ENCODE results near the gene PIH1D1. TPM values are rescaled to one million over a fixed set of nuclear protein-coding genes. Genes with fewer than 3 reads are reported as not detected.

Gene PIH1D1
- total and polyA plus RNA-seq, 2 of the 8 experiments (the other 6 are each of a cell fraction or from before 2014, with no cell fraction given), result 146 to 195 TPM

GRCh38 chr19:49465371-49465770 is 13.8 kb upstream of the PIH1D1 start:
- POLR2A ChIA-PET (ENCODE audit: partially characterized antibody), result interaction anchor here (0.7 to 4.2 kb wide), 6 partner anchors 10 to 89 kb away, joined by 4 to 17 read pairs (median 8); partner anchors contain the start of genes ALDH16A1 and RPL13A
- H3K23me2 ChIP-seq (ENCODE audit: low read depth, low read length), result no peaks in the 10 kb centered on the region
- no peaks in the 10 kb centered on the region for H3K79me1 ChIP-seq (ENCODE audit: low read depth, low read length)
- no peak overlapping the region for H3K4me2 ChIP-seq (ENCODE audit: insufficient read depth in 1 of 2, low read depth in 2 of 2, low read length in 2 of 2)
- WGBS, 2 experiments (ENCODE audit: extremely low coverage in 1 of 2, insufficient coverage in 1 of 2, insufficient read length in 1 of 2, insufficient replicate concordance in 2 of 2, low coverage in 1 of 2, low lambda C conversion rate in 2 of 2, missing lambda C conversion rate in 1 of 2), result 85% methylated on average over 3 of the region's 3 CpGs; no CpG with 5 or more reads in 1 of the 2 experiments
- H3K4ac ChIP-seq (replicated peaks; ENCODE audit: insufficient read length, low read depth, low read length), result no peak overlapping the region
- H3K79me2 ChIP-seq (ENCODE audit: control insufficient read depth in 1 of 2, insufficient read depth in 2 of 2, low read length in 2 of 2), result no peaks in the 10 kb centered on the region
- no peak overlapping the region for H2AK5ac ChIP-seq (ENCODE audit: low read depth, low read length)
- no peak overlapping the region for H4K8ac ChIP-seq (ENCODE audit: extremely low read depth, insufficient read depth, low read length)
- no peaks in the 10 kb centered on the region; a peak in 1 of 4 replicates for H3K9me3 ChIP-seq (ENCODE audit: insufficient read depth in 2 of 2, low read depth in 1 of 2, low read length in 1 of 2)
- CTCF ChIA-PET (ENCODE audit: partially characterized antibody), result interaction anchor here (1.0 to 2.4 kb wide), 5 partner anchors 8 to 138 kb away, joined by 3 to 8 read pairs (median 4); partner anchors contain the start of gene FLT3LG
- no peak overlapping the region for H4K91ac ChIP-seq (replicated peaks; ENCODE audit: insufficient read length, low read length)
- peaks cover 2 to 8% (median 5%) of the 10 kb centered on the region in 4 experiments; a peak in 4 of 8 replicates for H3K36me3 ChIP-seq (ENCODE audit: control insufficient read depth in 2 of 4, insufficient read depth in 4 of 4, low read length in 3 of 4)
- DNase-seq (ENCODE audit: low read depth in 1 of 2, low spot score in 2 of 2), result no peak
- no peak overlapping the region for H3K27ac ChIP-seq (ENCODE audit: low read depth, low read length)
- peaks cover 0 to 8% (median 3%) of the 10 kb centered on the region in 4 experiments; a peak in 6 of 7 replicates for H3K4me1 ChIP-seq (replicated peaks in 1 of 4; ENCODE audit: control insufficient read depth in 3 of 4, insufficient read depth in 4 of 4, low read length in 3 of 4)
- FAIRE-seq, result no peak
- no peak overlapping the region for H2BK20ac ChIP-seq (ENCODE audit: low read length)
- H3K9ac ChIP-seq (replicated peaks in 1 of 4; ENCODE audit: extremely low read depth in 1 of 4, low read depth in 3 of 4, low read length in 3 of 4), result no peak overlapping the region
- no peak overlapping the region for H4K5ac ChIP-seq (ENCODE audit: insufficient read length, low read depth, low read length)
- H2BK12ac ChIP-seq (ENCODE audit: low read depth, low read length), result no peak overlapping the region
- H2BK15ac ChIP-seq (ENCODE audit: low read length), result no peak overlapping the region
- H3K18ac ChIP-seq (ENCODE audit: extremely low read depth, low read length), result no peak overlapping the region
- no peak overlapping the region for H3K14ac ChIP-seq (ENCODE audit: insufficient read length)
- H3K27me3 ChIP-seq (replicated peaks in 1 of 4; ENCODE audit: control insufficient read depth in 3 of 4, extremely low read depth in 1 of 4, insufficient read depth in 3 of 4, low read length in 3 of 4), result no peaks in the 10 kb centered on the region
- no peak overlapping the region for H2BK120ac ChIP-seq (replicated peaks; ENCODE audit: low read depth, low read length)
- no peak overlapping the region for H3K23ac ChIP-seq (ENCODE audit: insufficient read length)
- H2BK5ac ChIP-seq (ENCODE audit: low read depth, low read length), result no peak overlapping the region
- no peak overlapping the region for H3K4me3 ChIP-seq (ENCODE audit: extremely low read depth in 1 of 4, insufficient read depth in 2 of 4, low read depth in 3 of 4, low read length in 4 of 4)
- no peak overlapping the region for H3K56ac ChIP-seq (replicated peaks; ENCODE audit: insufficient read length, low read depth, low read length)
- no peaks in the 10 kb centered on the region for H4K20me1 ChIP-seq (replicated peaks in 1 of 2; ENCODE audit: control insufficient read depth in 1 of 2, insufficient read depth in 2 of 2, low read length in 2 of 2)
- no peak overlapping the region for H2AFZ ChIP-seq (ENCODE audit: low read length)
- TF ChIP-seq TAF7 (optimal IDR thresholded peaks at IDR 0.05; ENCODE audit: borderline replicate concordance, low read depth, low read length) (no peak), JUND (IDR thresholded peaks at IDR 0.05; ENCODE audit: low read length) (no peak), SUZ12 (IDR thresholded peaks at IDR 0.05; ENCODE audit: low read length) (no peak), ATF2 (IDR thresholded peaks at IDR 0.05; ENCODE audit: low read length) (no peak), GABPA (IDR thresholded peaks at IDR 0.05; ENCODE audit: borderline replicate concordance, insufficient read depth, low read length) (no peak), CREB1 (IDR thresholded peaks at IDR 0.05) (no peak), SIX5 (IDR thresholded peaks at IDR 0.05; ENCODE audit: low read depth, low read length) (no peak), RAD21 (IDR thresholded peaks at IDR 0.05 in 1 of 2, conservative IDR thresholded peaks at IDR 0.05 in 1 of 2; ENCODE audit: low read depth in 2 of 2, low read length in 2 of 2) (no peak), RNF2 (IDR thresholded peaks at IDR 0.05; ENCODE audit: borderline replicate concordance, low read depth, low read length, missing control alignments, poor library complexity, severe bottlenecking) (no peak), SP2 (IDR thresholded peaks at IDR 0.05; ENCODE audit: low read length) (no peak), TCF12 (IDR thresholded peaks at IDR 0.05; ENCODE audit: low read depth, low read length) (no peak), JUN (IDR thresholded peaks at IDR 0.05; ENCODE audit: low read depth, low read length) (no peak)

All from H1 (cell line).